ENCODE measurements around the gene VAV2. TPM values are rescaled to one million over a fixed set of nuclear protein-coding genes. Genes with fewer than 3 reads are reported as not detected.

VAV2 gene
- total and polyA plus RNA-seq, 9 of the 15 experiments (the other 6 are each of a cell fraction or from before 2014, with no cell fraction given) = 0.01 to 2.7 (median 1.0) TPM; not detected in 1

DNA sequence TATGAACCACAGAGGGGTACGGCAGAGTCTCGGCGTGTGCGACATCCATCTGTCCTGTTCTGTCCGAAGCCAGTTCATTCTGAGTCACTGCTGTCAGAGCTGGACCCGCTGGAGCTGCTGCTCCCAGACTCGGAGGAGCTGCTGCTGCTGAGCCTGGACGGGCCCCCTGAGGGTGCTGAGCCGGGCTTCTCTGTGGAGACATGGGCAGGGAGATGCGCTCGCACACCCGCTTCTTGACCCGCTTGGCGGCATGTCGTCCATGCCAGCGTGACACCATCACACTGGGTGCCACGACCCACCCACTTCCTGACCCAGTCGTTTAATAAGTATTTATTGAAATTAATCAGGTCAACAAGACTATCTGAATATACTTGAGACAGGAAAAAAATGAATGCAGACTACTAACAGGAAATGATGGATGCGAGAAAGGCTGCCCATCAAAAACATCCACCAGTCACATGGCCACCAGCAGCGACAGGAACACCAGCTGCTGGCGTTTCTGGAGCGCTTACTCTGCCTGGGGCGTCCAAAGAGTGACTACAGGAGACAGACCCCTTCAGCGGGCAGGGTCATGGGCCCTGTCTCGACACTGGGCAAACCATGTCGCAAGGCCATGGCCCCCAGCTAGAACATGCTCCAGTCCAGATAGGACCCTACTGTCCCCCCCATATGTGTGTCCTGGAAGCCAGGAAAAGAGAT is 41.5 kb upstream of the VAV2 start:
- Histone ChIP-seq H4K20me1 (replicated peaks; ENCODE audit: control insufficient read depth, insufficient read depth, low read length) (no peaks in the 10 kb centered on the region), H3K4me2 (ENCODE audit: insufficient read depth, low read length) (no peak overlapping the region), H3K4me1 (replicated peaks in 1 of 2; ENCODE audit: control insufficient read depth in 2 of 2, insufficient read depth in 2 of 2, low read length in 2 of 2) (peaks cover 0 to 8% of the 10 kb centered on the region in 2 experiments; a peak in 1 of 5 replicates), H3K9me1 (ENCODE audit: control insufficient read depth, insufficient read depth, low read length) (no peaks in the 10 kb centered on the region), H3K27me3 (ENCODE audit: control insufficient read depth in 2 of 2, insufficient read depth in 2 of 2, low read length in 2 of 2) (no peaks in the 10 kb centered on the region), H3K9me3 (replicated peaks; ENCODE audit: control insufficient read depth, insufficient read depth, low read depth, low read length) (no peaks in the 10 kb centered on the region), H3K79me2 (ENCODE audit: control insufficient read depth, insufficient read depth, low read length) (no peaks in the 10 kb centered on the region), H2AFZ (ENCODE audit: low read depth, low read length) (no peak overlapping the region), H3K4me3 (no peak overlapping the region), H3K9ac (ENCODE audit: insufficient read depth in 1 of 2, low read depth in 2 of 2, low read length in 2 of 2) (no peak overlapping the region), H3K27ac (ENCODE audit: extremely low read depth, low read depth, low read length) (no peak overlapping the region), H3K36me3 (ENCODE audit: control insufficient read depth, insufficient read depth, low read length) (peaks cover 48% of the 10 kb centered on the region; the same call in 2 of the 3 replicates)
- POLR2A ChIA-PET = interaction anchor here (0.6 kb wide), 2 partner anchors 22 to 483 kb away, joined by 3 read pairs; no protein-coding TSS in a partner anchor
- FAIRE-seq (no peak), ATAC-seq (no peak), DNase-seq (ENCODE audit: extremely low read depth in 1 of 4, low spot score in 3 of 4) (no peak)
- in situ Hi-C loops (cut with MboI) = no loop called here
- WGBS (ENCODE audit: insufficient coverage, low coverage, missing lambda C conversion rate) = 88% methylated on average over 21 of the region's 26 CpGs
- CTCF ChIA-PET (ENCODE audit: low intra/inter-chr PET ratio) = no interaction called here
- intact Hi-C loops (cut with micrococcal nuclease) = no loop called here
- BruUV-seq (replicated peaks) = no TSS peak
- TF ChIP-seq BHLHE40 (IDR thresholded peaks at IDR 0.05; ENCODE audit: low read length) = no peak
- TF ChIP-seq, protein P1, sequence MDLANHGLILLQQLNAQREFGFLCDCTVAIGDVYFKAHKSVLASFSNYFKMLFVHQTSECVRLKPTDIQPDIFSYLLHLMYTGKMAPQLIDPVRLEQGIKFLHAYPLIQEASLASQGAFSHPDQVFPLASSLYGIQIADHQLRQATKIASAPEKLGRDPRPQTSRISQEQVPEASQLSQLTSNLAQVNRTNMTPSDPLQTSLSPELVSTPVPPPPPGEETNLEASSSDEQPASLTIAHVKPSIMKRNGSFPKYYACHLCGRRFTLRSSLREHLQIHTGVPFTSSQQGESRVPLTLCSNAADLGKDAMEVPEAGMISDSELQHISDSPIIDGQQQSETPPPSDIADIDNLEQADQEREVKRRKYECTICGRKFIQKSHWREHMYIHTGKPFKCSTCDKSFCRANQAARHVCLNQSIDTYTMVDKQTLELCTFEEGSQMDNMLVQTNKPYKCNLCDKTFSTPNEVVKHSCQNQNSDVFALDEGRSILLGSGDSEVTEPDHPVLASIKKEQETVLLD (IDR thresholded peaks at IDR 0.05) = no peak
- TF ChIP-seq, protein P2, sequence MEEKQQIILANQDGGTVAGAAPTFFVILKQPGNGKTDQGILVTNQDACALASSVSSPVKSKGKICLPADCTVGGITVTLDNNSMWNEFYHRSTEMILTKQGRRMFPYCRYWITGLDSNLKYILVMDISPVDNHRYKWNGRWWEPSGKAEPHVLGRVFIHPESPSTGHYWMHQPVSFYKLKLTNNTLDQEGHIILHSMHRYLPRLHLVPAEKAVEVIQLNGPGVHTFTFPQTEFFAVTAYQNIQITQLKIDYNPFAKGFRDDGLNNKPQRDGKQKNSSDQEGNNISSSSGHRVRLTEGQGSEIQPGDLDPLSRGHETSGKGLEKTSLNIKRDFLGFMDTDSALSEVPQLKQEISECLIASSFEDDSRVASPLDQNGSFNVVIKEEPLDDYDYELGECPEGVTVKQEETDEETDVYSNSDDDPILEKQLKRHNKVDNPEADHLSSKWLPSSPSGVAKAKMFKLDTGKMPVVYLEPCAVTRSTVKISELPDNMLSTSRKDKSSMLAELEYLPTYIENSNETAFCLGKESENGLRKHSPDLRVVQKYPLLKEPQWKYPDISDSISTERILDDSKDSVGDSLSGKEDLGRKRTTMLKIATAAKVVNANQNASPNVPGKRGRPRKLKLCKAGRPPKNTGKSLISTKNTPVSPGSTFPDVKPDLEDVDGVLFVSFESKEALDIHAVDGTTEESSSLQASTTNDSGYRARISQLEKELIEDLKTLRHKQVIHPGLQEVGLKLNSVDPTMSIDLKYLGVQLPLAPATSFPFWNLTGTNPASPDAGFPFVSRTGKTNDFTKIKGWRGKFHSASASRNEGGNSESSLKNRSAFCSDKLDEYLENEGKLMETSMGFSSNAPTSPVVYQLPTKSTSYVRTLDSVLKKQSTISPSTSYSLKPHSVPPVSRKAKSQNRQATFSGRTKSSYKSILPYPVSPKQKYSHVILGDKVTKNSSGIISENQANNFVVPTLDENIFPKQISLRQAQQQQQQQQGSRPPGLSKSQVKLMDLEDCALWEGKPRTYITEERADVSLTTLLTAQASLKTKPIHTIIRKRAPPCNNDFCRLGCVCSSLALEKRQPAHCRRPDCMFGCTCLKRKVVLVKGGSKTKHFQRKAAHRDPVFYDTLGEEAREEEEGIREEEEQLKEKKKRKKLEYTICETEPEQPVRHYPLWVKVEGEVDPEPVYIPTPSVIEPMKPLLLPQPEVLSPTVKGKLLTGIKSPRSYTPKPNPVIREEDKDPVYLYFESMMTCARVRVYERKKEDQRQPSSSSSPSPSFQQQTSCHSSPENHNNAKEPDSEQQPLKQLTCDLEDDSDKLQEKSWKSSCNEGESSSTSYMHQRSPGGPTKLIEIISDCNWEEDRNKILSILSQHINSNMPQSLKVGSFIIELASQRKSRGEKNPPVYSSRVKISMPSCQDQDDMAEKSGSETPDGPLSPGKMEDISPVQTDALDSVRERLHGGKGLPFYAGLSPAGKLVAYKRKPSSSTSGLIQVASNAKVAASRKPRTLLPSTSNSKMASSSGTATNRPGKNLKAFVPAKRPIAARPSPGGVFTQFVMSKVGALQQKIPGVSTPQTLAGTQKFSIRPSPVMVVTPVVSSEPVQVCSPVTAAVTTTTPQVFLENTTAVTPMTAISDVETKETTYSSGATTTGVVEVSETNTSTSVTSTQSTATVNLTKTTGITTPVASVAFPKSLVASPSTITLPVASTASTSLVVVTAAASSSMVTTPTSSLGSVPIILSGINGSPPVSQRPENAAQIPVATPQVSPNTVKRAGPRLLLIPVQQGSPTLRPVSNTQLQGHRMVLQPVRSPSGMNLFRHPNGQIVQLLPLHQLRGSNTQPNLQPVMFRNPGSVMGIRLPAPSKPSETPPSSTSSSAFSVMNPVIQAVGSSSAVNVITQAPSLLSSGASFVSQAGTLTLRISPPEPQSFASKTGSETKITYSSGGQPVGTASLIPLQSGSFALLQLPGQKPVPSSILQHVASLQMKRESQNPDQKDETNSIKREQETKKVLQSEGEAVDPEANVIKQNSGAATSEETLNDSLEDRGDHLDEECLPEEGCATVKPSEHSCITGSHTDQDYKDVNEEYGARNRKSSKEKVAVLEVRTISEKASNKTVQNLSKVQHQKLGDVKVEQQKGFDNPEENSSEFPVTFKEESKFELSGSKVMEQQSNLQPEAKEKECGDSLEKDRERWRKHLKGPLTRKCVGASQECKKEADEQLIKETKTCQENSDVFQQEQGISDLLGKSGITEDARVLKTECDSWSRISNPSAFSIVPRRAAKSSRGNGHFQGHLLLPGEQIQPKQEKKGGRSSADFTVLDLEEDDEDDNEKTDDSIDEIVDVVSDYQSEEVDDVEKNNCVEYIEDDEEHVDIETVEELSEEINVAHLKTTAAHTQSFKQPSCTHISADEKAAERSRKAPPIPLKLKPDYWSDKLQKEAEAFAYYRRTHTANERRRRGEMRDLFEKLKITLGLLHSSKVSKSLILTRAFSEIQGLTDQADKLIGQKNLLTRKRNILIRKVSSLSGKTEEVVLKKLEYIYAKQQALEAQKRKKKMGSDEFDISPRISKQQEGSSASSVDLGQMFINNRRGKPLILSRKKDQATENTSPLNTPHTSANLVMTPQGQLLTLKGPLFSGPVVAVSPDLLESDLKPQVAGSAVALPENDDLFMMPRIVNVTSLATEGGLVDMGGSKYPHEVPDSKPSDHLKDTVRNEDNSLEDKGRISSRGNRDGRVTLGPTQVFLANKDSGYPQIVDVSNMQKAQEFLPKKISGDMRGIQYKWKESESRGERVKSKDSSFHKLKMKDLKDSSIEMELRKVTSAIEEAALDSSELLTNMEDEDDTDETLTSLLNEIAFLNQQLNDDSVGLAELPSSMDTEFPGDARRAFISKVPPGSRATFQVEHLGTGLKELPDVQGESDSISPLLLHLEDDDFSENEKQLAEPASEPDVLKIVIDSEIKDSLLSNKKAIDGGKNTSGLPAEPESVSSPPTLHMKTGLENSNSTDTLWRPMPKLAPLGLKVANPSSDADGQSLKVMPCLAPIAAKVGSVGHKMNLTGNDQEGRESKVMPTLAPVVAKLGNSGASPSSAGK (IDR thresholded peaks at IDR 0.05) = no peak
- TF ChIP-seq, protein P3, sequence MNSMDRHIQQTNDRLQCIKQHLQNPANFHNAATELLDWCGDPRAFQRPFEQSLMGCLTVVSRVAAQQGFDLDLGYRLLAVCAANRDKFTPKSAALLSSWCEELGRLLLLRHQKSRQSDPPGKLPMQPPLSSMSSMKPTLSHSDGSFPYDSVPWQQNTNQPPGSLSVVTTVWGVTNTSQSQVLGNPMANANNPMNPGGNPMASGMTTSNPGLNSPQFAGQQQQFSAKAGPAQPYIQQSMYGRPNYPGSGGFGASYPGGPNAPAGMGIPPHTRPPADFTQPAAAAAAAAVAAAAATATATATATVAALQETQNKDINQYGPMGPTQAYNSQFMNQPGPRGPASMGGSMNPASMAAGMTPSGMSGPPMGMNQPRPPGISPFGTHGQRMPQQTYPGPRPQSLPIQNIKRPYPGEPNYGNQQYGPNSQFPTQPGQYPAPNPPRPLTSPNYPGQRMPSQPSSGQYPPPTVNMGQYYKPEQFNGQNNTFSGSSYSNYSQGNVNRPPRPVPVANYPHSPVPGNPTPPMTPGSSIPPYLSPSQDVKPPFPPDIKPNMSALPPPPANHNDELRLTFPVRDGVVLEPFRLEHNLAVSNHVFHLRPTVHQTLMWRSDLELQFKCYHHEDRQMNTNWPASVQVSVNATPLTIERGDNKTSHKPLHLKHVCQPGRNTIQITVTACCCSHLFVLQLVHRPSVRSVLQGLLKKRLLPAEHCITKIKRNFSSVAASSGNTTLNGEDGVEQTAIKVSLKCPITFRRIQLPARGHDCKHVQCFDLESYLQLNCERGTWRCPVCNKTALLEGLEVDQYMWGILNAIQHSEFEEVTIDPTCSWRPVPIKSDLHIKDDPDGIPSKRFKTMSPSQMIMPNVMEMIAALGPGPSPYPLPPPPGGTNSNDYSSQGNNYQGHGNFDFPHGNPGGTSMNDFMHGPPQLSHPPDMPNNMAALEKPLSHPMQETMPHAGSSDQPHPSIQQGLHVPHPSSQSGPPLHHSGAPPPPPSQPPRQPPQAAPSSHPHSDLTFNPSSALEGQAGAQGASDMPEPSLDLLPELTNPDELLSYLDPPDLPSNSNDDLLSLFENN (IDR thresholded peaks at IDR 0.05; ENCODE audit: low read depth in 2 of 2, low read length in 2 of 2) = no peak

Measured in K562 (cell line).